Suprapubic skin (tissue), 4 donors: ENCODE data around the gene LINC01488.

Experiments
- CTCF ChIP-seq, 2 donors: fragments of 200-600 bp in 1 of 2; fragments of 450-650 bp in 1 of 2; sonication (generic) in 1 of 2; IDR thresholded peaks; one replicate each; pipeline ENCODE4 v1.5.1; 2016 to 2019; ENCODE audit warnings: antibody characterized with exemption in 2 of 2, mild to moderate bottlenecking in 1 of 2, moderate library complexity in 1 of 2
- EP300 ChIP-seq: sonication (generic); formaldehyde crosslinking; IDR thresholded peaks from one replicate; pipeline ENCODE4 v1.6.1; 2017; ENCODE audit warnings: antibody characterized with exemption
- POLR2A ChIP-seq, 2 donors: fragments of 450-650 bp; IDR thresholded peaks; one replicate each; pipeline ENCODE4 v1.6.1; 2017; ENCODE audit warnings: antibody characterized with exemption in 2 of 2, mild to moderate bottlenecking in 2 of 2, moderate library complexity in 2 of 2
- POLR2AphosphoS5 ChIP-seq, 3 donors: sonication (generic); formaldehyde crosslinking; IDR thresholded peaks; one replicate each; pipeline ENCODE4 v1.6.1; 2017; ENCODE audit warnings: antibody characterized with exemption in 3 of 3

DNA sequence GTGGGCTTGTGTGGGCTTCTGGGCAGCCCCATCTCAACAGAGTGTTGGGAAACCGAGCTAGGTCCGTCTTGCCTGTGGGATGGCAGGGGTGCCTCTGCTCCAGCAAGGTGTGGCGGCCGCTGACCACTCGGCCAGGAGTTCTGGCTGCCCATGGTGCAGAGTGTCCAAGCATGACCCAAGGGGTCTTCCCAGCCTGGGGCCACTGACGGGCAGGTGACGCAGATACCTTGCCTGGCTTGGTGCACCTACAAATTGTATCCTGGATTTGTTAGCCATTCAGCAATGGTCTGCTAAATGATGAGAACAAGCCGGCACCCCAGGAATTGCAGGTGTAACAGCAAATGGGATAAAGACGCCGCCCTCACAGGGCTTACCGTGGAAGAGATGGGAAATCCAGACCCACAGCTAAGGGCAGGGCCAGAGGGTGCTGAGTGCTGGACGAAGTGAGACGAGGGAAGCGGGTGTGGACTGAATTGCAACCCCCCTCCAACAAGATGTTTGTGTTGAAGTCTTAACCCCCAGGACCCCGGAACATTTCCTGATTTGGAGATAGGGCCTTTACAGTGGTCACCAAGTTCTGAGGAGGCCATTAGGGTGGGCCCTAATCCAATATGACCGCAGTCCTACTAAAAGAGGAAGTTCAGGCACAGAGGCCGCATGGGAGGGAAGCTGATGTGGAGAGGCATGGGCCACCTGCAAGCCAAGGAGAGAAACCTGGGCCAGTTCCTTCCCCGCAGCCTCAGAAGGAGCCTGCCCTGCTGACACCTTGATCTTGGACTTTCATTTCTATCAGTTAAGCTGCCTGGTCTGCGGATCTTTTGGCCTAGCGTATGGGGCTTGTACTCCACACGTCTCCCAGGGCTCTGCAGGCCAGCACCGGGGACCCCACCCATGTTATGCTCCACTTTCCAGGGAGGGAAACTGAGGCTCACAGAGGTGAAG, 45.2 kb upstream of the LINC01488 start:
- TF ChIP-seq CTCF (IDR thresholded peaks at IDR 0.05) (no peak), EP300 (no peak), POLR2AphosphoS5 (IDR thresholded peaks at IDR 0.05) (no peak), POLR2A (IDR thresholded peaks at IDR 0.05) (no peak)
